Lung microvascular endothelial cell (primary cell): Measurements from ENCODE around the gene MAMDC2. TPM values are rescaled to one million over a fixed set of nuclear protein-coding genes. Genes with fewer than 3 reads are reported as not detected.

Experiments used
- DNase-seq, 2 donors: peaks; one replicate each; pipeline versions ENCODE4 v3.0.0 to v3.0.0-alpha.2; 2010; ENCODE audit warnings: low read depth in 2 of 2
- total RNA-seq: library from RNA; depleted of rRNA; stranded (reverse); fragments of >200 nt; gene quantifications from 2 replicates; pipeline ENCODE4 v1.2.1, GENCODE V29; 2014

MAMDC2 gene
- total RNA-seq, 1 donor from 2014 or later, result 0.79 TPM

DNA sequence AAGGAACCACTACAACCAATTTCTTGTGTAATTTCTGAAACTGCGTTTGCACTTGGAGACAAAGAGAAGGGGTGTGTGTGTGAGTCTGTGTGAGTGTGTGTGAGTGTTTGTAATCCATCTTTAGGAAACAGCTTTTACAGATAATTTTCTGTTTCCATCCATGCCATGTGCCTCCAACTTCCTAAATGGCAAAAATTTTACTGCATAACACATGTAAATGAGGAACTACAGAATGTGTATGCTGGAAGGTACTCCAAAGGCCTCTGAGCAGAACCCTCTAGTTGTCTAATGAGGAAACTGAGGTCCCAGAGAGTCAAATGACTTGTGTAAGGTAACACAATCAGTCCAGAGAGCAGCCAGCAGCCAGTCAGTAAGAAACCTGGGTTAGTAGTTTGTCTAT is 20.8 kb downstream of the MAMDC2 start:
- no peak for DNase-seq

DNA sequence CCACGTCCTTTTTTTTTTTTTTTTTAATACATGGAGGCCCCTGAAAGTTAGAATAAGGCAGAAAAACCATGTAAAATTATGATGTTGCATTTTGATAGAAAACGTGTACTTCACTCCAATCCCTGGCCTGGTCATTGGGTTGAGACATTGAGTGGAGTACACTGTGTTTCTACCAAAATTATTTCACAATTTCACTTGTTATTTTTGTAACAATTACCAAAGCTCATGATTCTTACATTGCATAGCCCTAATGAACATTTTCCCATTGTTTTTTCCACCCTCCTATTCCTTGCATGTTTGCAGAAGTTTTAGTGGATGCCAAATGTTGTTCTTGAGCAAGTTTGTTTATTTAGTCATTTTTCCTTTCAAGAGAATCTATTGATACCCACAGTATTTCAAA is 21.9 kb downstream of the MAMDC2 start:
- DNase-seq, result no peak

DNA sequence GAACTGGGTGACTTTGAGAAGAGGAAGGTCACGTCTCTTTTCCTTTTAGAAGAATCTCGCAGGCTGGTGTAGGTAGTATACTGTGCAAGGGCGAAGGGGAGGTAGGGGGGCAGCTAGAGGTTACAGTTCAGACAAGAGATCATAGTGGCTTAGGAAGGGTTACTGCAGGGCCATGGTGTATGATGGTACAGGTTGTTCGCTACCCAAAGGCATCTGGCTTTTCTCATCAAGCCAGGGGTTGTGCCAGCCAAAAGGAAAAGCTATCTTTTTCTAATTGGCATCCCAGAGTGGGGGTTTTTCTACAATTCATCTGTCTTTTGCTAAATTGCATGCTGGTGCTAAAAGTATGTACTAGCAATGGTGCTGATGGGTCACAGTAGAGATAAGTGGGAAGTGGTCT is 22.8 kb downstream of the MAMDC2 start:
- no peak for DNase-seq

DNA sequence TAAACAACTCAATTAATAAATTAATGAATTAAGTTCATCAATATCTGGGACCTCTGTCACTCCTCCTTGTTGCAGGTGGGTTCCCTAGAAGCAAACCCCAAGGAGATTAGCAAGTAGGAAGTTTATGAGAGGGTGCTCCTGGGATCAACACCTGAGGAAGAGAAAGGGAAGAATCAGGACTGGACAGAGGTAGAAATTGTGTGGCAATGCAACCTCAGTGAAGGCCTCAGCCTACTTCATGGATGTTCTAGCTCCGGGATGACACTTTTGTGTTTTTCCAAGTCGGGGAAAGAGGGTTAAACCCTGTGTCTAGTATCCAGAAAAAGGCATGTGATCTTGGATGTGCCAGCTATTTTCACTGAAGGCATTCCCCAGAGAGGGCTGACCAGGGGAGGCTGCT is 23.2 kb downstream of the MAMDC2 start:
- DNase-seq, result no peak

DNA sequence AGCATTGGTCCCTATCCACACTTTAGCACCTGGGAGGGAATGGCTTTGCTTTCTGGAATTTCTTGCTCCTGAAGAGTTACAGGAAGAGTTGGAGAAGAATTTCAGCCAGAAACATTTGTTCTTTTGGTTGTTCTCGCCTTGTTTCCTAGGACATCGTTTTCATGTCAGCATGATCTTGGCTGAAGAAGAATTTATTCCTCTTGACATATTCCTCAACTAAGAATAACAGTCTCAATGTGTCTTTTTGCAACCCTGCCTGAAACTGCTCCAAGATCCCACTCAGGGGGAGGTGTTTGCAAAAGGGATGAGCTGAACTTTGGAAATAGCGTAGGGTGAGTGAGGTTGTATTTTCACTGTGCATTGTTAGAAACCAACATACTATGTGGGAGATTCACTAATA is 26.1 kb downstream of the MAMDC2 start:
- DNase-seq, result no peak

DNA sequence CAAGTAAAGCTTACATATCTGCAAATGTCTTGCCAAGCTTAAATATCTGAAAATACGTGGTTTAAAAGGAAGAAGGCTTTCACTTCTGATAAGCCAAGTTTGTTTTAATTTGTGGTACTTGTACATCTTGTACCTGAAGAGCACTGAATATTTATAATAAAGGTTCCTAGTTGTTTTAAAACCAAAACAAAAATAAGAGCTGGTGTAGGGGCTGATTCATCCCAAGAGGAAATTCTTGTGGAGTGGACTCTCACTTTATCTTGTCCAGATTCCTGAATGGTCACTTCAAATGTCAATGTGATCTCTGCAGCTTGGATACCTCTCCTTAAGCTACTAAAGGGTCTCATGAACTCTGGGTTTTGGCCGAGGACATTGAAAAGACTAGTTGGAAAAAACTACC is 29.5 kb downstream of the MAMDC2 start:
- peak in 1 of 2 donors; percentile 39 for DNase-seq

DNA sequence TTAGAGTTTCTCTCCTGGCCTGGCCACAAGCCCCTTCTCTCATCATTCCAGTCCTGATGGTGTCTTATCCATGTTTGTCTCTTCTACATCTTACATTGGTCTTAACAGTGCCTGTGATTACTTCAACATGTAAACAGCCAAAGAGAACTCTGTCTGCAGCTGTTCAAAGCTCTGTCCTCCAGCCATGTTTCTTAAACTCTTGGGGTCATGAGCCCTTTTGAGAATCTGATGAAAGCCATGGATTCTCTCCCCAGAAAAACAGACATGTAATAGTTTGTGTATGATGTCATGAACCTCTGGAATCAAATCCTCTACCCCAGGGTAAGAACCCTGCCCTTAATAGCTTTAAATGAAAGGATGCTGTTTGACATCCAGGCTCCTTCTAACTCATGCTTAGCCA is 30.1 kb downstream of the MAMDC2 start:
- no peak for DNase-seq

DNA sequence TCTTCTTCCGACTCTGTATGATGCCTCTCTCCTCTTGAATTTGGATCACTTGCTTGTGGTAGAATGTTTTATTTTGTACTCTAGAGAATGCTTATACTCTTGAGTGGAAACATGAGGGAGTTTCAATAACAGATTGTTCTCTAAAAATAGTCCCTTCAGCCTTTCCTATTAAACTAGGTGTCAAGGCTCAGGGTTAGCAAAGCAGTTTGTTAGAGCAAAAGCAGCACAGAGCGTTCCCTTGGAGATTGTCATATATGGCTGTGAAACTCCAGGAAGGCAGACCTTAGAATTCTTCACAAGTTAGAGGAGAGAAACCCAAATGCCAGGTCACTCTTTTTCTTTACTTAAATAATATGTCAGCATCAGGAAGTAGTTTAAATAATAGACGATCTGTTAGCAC is 33.0 kb downstream of the MAMDC2 start:
- DNase-seq, result peak in 1 of 2 donors; percentile 75

DNA sequence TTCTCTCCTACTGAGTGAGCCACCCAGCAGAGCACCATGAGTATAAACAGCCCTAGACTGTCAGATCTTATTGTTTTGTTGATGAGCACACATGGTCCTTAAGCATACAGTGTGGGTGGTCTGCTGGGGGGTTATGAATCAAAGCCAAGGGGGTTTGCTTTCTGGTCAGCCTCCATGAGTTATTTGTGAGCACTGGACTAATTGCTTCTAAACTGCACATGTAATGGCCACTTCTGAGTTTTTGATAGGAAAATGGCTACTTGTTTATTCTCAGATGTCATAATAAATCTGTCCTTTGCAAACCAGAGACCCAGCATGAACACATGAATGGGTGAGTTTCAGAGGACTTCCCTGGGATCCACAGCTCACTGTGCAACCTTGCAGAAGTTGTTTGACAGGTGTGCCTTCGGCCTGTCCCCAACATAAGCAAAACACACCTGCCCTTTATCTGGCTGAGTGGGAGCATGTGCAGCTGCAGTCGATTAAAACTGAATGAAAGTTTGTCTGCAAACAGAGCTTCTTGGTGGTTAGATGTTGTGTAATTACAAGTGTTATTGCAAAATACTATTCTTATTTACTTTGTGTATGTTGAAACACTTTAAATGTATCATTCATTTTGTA is 35.9 kb downstream of the MAMDC2 start:
- no peak for DNase-seq

DNA sequence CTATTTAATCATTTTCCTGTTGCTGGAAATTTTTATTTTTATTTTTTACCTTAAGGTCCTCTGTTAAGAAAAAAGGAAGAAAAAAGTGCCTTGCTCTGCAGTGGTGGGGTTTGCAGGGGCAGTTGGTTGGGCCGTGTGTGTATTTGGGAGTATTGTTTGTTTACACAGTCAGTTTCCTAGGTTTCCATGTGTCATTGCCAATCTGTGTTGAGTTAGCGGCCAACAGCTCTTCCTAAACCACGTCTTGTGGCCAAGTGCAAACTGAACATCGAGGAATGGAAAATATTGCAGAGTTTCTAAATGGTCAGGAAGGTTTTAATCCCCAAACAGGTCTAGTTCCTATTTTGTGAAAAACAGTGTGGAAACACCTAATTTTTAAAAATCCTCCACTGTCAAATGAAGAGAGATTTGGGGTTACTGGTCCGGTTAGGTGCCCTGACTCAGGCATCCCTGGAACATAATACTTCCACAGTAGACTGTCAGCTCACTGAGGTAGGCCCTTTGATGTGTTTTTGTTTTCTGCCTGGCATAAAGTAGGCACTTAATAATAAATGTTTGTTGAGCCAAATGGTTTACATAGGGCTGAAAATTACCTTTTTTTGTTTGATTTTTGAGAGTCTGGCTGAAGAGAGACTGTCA is 37.0 kb downstream of the MAMDC2 start:
- DNase-seq, result peak; percentile 66 to 92

DNA sequence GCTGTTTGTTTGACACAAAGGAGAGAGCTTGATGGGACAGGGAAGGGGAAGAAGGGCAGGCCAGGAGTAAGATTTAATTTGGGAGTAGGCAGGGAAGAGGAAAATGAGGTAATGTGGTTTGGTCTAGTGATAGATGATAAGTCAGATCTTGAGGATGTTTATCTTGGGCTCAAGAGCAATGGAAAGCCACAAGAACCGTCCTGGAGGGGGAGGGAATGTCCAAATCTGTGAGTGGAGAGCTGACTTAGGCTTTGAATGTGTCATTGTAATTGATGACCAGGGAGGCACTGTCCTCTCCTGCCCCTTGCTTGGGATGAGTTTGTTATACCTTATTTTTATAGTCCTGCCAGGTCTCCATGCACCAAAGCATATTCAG is 37.5 kb downstream of the MAMDC2 start:
- peak in 1 of 2 donors; percentile 85 for DNase-seq

DNA sequence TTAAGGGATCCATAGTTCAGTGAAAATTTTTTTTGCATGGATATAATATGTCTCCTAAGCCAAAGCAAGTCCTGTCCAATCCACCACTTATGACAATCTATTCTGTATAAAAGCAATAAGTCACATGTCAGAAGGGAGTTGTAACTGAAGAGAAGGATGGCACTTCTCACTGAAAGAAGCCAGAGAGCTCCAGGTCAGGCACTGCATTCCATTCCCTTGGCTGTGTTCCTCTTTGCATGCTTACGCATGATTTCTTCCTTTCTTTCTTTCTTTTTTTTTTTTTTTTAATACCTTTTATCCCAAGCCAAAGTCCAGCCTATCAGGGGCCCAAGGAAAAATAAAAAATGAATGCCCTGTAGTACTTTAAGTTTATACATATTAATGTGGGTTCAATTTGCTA is 39.8 kb downstream of the MAMDC2 start:
- DNase-seq, result peak in 1 of 2 donors; percentile 44

DNA sequence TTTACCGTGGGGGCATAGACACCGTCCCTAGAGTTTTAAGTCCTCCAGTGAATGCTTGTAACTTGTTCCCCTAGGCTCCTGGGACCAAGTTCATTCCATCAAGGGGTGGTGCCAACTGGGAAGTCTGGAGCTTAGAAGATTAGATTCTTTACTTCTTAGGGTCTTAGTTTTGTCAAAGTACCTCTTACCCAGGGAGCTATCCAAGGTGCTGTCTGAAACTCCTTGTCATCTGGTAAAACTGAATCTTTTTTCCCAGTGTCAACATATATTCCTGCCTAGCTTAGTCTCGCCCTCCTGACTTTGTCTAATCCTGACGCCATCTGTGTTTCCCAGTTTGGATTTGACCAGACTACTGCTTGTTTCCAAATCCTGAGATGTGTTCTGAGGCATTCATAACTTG is 41.6 kb downstream of the MAMDC2 start:
- DNase-seq, result peak; percentile 3 to 62

DNA sequence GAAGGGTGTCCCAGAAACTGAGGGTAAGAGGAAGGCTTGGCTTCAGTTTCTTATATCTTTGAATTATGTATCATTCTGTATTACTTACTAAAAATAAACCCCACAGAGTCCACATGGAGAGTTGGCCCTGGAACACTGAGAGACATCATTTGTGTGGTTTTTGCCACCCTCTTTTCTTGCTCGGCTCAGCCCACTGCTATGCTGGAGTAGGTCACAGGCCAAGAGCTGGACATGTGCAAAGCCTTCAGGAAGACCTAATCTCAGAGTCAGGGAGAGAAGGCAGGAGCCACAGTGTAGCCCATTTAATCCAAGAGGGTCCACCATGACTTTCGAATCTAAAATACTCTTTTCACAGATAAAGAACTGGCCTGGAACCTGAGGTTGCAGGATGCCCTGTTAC is 47.5 kb downstream of the MAMDC2 start:
- DNase-seq, result no peak

DNA sequence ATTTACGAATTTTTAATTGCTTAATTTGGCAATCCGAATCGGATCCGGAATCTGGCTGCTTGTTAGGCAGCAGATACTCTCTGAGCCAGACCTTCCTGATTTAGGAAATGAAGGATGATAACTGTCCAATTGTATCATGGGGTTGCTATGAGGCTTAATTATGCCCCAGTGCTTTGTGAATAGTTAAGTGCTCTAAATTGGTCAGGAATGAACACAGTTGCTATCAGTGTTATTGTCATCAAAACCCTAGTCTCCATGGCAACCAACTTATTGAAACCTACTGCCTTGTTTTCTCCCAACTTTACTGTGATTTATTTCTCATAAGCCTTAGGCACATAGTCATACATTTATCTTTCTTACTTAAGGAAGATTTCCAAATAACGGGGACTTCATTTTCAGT is 47.9 kb downstream of the MAMDC2 start:
- DNase-seq, result peak in 1 of 2 donors; percentile 28

DNA sequence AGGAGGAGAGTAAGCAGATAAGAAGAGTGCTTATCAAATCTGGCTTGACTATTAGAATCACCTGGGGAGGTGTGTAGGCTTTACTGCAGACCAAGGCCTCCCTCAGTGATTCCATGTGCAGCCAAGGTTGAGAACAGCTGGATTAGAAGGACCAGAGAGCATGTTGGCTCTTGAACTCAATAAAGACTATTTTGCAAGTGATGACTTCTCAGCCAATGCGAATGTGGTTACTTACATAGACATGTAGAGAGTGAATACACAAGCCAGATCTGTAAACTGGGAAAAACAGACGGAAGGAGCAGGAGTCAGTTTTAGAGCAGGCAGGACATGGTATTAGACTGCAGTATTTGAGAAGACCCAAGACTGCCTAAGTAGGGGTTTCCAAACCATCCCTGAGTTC is 48.5 kb downstream of the MAMDC2 start:
- DNase-seq, result no peak

DNA sequence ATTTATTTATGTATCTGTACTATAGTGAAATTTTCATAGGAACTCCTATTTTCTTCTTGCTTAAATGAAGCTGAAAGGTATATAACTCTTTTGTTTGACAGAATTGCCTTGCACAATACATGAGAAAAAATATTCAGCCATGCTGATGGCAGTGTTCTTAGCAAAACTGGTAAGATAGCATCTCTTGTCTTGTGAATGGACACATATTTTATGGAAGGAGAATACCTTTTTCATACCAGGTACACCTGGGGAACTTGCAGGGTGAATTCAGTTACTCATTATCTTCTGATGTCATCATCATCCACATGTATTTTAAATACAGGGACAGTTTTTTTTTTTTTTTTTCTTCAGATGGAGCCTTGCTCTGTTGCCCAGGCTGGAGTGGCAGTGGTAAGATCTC is 49.4 kb downstream of the MAMDC2 start:
- no peak for DNase-seq

DNA sequence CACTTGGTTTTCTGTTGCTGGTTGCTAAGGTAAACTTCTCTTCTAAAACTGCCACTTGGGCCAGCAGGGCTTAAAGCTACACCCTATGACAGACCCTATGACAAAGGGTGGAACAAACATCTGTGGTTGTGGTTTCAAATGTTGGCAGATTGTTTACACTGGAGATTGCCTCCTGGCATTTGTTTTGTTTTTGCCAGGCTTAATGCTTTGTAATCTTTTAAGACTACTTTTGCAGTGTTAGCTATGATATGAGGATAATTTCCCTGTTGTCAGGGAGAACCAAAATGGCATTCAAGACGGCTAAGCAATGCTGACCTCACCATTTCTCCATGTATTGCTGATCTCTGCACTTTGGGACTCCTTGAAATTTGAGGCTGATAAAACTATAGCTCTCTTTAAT is 50.3 kb downstream of the MAMDC2 start:
- peak in 1 of 2 donors; percentile 36 for DNase-seq

DNA sequence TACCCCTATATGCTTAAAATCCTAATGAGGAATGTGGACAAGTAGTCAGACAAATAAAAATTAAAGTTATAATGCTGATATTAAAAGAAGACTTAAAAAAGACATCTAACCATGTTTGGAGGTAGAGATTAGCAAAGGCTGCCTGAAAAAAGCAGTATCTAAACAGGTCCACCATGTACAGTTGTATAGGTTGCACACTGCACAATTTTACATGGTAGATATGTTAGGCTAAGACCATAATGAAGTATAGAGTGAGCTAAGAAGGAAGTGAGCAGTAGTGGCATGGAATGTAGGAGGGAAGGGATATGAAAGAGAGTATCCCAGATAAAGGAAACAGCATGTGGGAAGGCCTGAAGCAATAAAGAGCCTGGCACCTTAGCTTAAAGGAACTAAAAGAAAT is 51.1 kb downstream of the MAMDC2 start:
- DNase-seq, result no peak

DNA sequence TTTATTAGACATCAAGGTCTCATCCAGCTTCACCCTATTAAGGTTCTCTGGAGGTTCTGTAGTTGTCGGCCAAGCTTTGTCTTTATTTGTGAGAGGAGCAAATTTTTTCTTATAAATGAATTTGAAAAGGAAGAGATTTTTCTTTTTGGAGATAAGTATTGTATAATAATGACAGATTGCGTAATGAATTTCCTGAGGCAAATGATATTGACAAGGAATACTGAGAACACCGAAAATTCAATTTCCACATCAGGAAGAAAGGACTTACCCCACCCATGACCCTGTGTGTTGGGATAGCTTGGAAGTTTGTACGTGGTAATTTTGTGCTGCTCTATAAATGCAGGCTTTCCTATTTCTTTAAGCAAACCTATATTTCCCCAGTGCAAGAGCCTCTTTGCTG is 53.5 kb downstream of the MAMDC2 start:
- DNase-seq, result no peak

DNA sequence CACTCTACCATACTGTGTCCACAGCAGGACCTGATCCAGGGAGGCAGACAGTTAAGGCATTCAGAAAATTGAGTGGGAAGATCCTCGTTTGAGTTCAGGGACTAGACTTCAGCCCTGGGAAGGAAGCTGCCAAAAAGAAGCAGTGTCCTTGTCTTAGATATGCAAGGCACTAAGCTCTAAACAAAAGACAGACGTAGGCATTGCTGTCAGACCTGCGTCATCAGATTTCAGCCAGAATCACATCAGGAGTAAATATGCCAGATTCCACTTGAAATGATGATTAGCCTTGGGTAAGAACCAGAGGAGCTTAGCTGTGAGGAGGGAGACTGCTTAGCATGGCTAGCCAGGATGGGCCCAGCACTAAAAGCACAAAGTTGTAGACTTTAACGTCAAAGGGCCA is 56.7 kb downstream of the MAMDC2 start:
- DNase-seq, result no peak

DNA sequence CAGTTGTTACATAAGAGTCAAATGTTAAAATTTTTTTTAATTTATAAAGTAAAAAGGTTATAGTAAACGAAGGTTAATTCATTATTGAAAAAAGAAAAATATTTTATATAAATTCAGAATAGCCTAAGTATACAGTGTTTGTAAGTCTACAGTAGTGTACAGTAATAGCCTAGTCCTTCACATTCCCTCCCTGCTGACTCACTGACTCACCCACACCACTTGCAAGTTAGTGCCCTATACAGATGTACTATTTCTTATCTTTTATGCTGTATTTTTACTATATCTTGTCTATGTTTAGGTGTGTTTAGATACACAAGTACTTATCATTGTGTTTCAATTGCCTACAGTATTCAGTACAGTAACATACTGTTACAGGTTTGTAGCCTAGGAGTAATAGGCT is 57.6 kb downstream of the MAMDC2 start:
- DNase-seq, result peak in 1 of 2 donors; percentile 33

DNA sequence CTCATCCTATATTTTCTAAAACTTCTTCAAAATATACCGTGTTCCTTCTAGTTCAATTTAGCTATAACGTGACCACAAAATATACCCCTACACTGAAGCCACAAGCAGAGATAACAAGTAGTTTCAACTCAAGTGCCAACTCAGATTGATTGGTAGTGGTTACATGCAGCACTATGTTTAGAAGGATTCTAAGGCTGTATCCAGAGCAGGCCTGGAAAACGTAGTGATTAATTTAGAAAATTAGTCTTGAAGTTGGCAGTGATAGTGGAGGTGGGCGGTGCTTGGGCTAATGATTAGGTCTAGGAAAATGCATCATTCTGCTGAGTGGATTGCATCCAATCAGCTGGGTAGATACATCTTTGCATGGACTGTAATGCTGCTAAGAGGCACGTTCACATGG is 61.5 kb downstream of the MAMDC2 start:
- no peak for DNase-seq

DNA sequence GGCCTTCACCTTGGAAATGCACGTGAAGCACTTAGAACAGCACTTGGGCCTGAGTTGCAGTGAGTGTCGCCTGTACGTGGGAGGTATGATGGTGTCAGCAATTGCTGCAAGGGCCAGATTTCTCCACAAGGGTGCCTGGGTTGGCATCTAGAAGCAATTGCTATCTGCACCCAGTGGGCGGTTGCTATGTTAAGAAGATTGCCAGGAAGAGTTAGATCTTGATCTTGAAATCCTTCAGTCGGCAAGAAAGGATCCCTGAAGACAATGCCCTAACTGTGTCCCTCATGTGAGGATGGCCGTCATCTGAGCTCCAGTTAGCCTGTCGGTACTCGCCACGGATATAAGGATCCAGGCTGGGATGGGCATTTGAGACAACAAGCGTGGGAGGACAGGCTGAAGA is 62.9 kb downstream of the MAMDC2 start:
- DNase-seq, result no peak
